Measurements from ENCODE around the gene DCBLD1.

DNA sequence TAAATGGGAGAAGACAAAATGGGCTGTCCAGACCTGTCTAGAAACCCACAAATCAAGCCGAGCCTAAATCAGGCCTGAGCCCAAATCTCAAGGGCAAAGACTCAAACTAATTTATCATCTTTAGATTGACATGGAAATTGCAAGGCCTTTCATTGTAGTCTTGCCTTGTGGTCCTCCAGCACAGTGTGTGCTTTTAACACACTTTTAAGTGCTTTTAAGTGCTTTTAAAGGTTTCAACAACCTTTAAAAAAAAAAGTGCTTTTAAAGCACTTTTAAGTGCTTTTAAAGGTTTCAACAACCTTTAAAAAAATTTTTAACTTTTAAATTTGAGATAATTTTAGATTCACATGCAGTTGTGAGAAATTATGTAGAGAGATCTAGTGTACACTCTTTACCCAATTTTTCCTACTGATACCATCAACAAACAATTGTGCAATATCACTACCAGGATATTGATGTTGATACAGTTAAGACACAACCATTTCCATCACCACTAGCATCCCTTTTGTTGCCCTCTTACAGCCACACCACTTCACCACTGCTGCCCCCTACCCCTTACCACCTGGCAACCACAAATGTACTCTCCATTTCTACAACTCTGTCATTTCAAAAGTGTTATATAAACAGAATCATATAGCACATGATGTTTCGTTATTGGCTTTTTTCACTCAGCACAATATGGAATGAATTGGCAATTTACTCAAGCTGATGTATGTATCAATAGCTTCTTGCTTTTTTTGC lies 23.1 kb upstream of the DCBLD1 start:
- TF ChIP-seq, protein P1, sequence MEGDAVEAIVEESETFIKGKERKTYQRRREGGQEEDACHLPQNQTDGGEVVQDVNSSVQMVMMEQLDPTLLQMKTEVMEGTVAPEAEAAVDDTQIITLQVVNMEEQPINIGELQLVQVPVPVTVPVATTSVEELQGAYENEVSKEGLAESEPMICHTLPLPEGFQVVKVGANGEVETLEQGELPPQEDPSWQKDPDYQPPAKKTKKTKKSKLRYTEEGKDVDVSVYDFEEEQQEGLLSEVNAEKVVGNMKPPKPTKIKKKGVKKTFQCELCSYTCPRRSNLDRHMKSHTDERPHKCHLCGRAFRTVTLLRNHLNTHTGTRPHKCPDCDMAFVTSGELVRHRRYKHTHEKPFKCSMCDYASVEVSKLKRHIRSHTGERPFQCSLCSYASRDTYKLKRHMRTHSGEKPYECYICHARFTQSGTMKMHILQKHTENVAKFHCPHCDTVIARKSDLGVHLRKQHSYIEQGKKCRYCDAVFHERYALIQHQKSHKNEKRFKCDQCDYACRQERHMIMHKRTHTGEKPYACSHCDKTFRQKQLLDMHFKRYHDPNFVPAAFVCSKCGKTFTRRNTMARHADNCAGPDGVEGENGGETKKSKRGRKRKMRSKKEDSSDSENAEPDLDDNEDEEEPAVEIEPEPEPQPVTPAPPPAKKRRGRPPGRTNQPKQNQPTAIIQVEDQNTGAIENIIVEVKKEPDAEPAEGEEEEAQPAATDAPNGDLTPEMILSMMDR (IDR thresholded peaks at IDR 0.05) = no peak
- TF ChIP-seq POLR2A (IDR thresholded peaks at IDR 0.05) = no peak

All from heart left ventricle (tissue), 13 donors.